ENCODE results near the gene MMP19.

DNA sequence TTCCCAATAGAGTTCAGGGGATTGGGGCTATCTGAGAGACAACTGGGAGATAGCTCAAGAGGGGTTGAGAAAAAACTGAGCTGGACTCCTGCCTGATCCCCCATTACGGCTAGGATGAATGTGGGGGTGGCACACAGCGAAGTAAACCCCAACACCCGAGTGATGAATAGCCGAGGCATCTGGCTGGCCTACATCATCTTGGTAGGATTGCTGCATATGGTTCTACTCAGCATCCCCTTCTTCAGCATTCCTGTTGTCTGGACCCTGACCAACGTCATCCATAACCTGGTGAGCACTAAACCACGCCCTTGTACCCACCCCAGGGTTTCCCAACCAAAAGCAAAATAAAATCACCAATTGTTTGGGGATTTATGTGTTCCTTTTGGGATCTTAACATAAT, 23.9 kb downstream of the MMP19 start:
- TF ChIP-seq, protein P1, sequence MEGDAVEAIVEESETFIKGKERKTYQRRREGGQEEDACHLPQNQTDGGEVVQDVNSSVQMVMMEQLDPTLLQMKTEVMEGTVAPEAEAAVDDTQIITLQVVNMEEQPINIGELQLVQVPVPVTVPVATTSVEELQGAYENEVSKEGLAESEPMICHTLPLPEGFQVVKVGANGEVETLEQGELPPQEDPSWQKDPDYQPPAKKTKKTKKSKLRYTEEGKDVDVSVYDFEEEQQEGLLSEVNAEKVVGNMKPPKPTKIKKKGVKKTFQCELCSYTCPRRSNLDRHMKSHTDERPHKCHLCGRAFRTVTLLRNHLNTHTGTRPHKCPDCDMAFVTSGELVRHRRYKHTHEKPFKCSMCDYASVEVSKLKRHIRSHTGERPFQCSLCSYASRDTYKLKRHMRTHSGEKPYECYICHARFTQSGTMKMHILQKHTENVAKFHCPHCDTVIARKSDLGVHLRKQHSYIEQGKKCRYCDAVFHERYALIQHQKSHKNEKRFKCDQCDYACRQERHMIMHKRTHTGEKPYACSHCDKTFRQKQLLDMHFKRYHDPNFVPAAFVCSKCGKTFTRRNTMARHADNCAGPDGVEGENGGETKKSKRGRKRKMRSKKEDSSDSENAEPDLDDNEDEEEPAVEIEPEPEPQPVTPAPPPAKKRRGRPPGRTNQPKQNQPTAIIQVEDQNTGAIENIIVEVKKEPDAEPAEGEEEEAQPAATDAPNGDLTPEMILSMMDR (IDR thresholded peaks at IDR 0.05; ENCODE audit: low read length) = no peak
- TF ChIP-seq EZH2 (IDR thresholded peaks at IDR 0.05; ENCODE audit: borderline replicate concordance, low read length) = no peak
